Colonic mucosa (tissue), 4 donors: ENCODE data around the gene SLC2A8. TPM values are rescaled to one million over a fixed set of nuclear protein-coding genes. Genes with fewer than 3 reads are reported as not detected.

Experiments
- DNase-seq: peaks from one replicate; pipeline ENCODE4 v3.0.0-alpha.2; 2020
- H3K27ac ChIP-seq: fragments of 200-600 bp; one replicate; pipeline ENCODE4 v1.8.0; 2021
- H3K27me3 ChIP-seq: fragments of 200-600 bp; one replicate; pipeline ENCODE4 v1.8.0; 2021
- H3K36me3 ChIP-seq: fragments of 200-600 bp; one replicate; pipeline ENCODE4 v1.8.0; 2021
- H3K4me1 ChIP-seq: fragments of 200-600 bp; one replicate; pipeline ENCODE4 v1.8.0; 2021; ENCODE audit warnings: mild to moderate bottlenecking
- H3K4me3 ChIP-seq: fragments of 200-600 bp; one replicate; pipeline ENCODE4 v1.8.0; 2021
- H3K9ac ChIP-seq, 2 donors: one replicate each; pipeline ENCODE4 v1.7.0; 2013; ENCODE audit warnings: control low read depth in 2 of 2, low read depth in 2 of 2, low read length in 2 of 2
- H3K9me3 ChIP-seq: fragments of 200-600 bp; one replicate; pipeline ENCODE4 v1.8.0; 2021
- CTCF ChIP-seq: fragments of 200-600 bp; IDR thresholded peaks from one replicate; pipeline ENCODE4 v1.8.0; 2022; ENCODE audit warnings: antibody characterized with exemption, mild to moderate bottlenecking
- intact Hi-C: fragments of 100-400 bp; cut with DNase I; formaldehyde crosslinking; loops from one replicate; pipeline ENCODE4 v1.14.1; 2022
- total RNA-seq, 2 donors: library from RNA; stranded (reverse); fragmentation: NEBNext Ultra II Directional in 1 of 2; extraction: Animal tissue kit (Norgen Biotek cat#: 25700) in 1 of 2; gene quantifications; one replicate each; pipeline ENCODE4 v1.2.1, GENCODE V29; 2021
- donor health status: healthy.
- donor health status: DM: no; HTN: no; CAD: no.
- donor health status: DM: no; HTN: no; CAD: no.

Gene SLC2A8
- total RNA-seq, 2 donors from 2014 or later = 20.4 to 33.6 TPM

DNA sequence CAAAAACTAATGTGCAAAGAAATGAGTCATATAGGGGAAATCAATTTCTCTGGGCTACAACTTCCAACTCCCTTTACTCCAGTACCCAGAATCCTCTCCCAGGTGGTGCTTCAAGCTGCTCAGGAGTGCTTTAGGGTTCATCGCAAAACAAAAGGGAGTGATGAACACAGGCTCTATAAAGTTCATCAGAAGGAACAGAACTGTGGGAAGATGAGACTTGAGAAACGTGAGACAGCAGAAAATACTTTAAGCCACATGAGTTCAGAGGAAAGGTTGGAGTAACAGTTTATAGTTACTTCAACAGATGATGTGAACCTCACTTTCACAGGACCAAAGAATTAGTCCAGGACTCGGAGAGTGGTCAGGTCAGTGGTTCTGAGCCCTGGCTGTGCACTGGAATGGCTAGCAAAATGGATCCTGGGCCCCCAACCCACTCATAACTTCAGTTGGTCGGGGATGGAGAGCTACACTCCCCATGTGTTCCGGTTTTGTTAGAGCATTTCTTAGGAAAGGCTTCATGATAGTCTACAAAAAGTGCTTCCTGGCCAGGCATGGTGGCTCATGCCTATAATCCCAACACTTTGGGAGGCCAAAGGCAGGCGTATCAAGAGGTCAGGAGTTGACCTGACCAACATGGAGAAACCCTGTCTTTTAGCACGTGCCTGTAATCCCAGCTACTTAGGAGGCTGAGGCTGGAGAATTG lies 49.9 kb downstream of the SLC2A8 start:
- no peak overlapping the region for H3K4me3 ChIP-seq
- H3K4me1 ChIP-seq = peaks cover 9% of the 10 kb centered on the region
- H3K27me3 ChIP-seq = no peaks in the 10 kb centered on the region
- H3K9me3 ChIP-seq = no peaks in the 10 kb centered on the region
- peaks cover 30% of the 10 kb centered on the region for H3K36me3 ChIP-seq
- DNase-seq = no peak
- H3K27ac ChIP-seq = no peak overlapping the region
- TF ChIP-seq CTCF = no peak
- intact Hi-C loops = loop anchor here (5.0 kb wide), 1 partner anchor 50 kb away; the partner anchor contains the start of gene SLC2A8
- no peak overlapping the region for H3K9ac ChIP-seq

DNA sequence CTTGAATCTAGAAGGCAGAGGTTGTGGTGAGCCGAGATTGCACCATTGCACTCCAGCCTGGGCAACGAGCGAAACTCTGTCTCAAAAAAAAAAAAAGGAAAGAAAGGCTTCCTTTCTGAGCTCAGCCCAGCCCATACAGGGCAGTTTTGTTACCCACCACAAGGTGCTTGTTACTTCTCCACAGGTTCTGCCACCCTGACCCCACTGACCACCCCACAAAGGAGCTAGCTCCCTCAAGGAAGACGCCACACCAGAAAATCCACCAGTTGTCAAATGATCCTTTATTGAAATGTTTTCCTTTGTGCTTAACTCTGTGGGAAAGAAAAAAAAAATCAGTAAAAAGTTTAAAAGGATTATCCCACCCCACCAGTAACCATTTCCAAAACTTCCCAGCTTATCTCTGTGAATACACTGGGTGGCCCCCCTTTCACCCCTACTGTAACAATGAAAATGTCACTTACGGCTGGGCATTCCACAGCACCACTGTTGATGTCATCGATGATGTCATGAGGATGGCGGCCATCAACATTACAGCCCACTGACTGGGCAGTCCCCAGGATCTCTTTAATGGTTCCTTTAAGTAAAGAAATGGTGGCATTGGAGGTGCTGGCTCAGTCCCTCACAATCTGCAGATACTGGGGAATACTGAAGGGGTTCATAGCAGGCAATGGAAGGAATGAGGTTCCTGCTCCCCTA lies 50.6 kb downstream of the SLC2A8 start:
- no peaks in the 10 kb centered on the region for H3K9me3 ChIP-seq
- peaks cover 9% of the 10 kb centered on the region for H3K4me1 ChIP-seq
- H3K4me3 ChIP-seq = no peak overlapping the region
- no peak for TF ChIP-seq CTCF
- intact Hi-C loops = loop anchor here (5.0 kb wide), 1 partner anchor 50 kb away; the partner anchor contains the start of gene SLC2A8
- no peaks in the 10 kb centered on the region for H3K27me3 ChIP-seq
- H3K9ac ChIP-seq = peak overlapping the region in 1 of 2 donors; percentile 57
- no peak overlapping the region for H3K27ac ChIP-seq
- peaks cover 30% of the 10 kb centered on the region for H3K36me3 ChIP-seq
- DNase-seq = no peak

GRCh38 chr9:127448112-127448805 lies 51.3 kb downstream of the SLC2A8 start:
- no peak for DNase-seq
- Histone ChIP-seq H3K4me1 (peaks cover 9% of the 10 kb centered on the region), H3K27ac (no peak overlapping the region), H3K4me3 (no peak overlapping the region), H3K9me3 (no peaks in the 10 kb centered on the region), H3K36me3 (peaks cover 30% of the 10 kb centered on the region), H3K9ac (peak overlapping the region in 1 of 2 donors; percentile 57), H3K27me3 (no peaks in the 10 kb centered on the region)
- intact Hi-C loops = loop anchor here (5.0 kb wide), 1 partner anchor 51 kb away; the partner anchor contains the start of gene SLC2A8
- TF ChIP-seq CTCF = no peak

DNA sequence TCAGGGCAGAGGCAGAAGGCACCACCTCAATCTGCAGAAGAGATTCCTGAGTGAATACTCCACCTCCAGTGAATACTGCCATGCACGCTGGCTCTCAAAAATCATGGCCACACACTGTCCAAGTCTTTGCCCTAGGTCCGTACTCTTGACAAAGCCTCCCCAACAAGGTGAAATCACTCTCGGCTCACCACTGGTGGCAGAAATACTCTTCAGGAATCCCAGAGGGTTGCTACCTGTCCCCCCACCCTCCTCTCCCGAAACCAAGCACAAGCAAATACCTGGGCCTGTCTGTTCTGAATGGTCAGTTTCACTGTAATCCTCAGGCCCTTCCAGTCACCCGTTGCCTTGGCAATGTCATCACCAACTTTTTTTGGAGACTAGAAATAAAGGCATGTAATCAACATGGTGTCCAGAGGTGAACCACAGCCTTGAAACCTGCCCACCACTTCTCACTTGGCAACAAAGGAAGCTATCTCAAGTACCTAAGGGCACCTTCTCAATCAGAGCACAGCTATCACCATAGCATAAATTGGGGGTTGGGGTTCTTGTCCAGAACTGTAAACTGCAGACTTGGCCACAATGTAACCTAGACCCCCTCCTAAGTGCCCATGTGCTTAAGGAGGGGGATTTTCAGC lies 52.5 kb downstream of the SLC2A8 start:
- H3K9me3 ChIP-seq = no peaks in the 10 kb centered on the region
- H3K4me3 ChIP-seq = peak overlapping the region; percentile 96
- no peak for TF ChIP-seq CTCF
- intact Hi-C loops = loop anchor here (5.0 kb wide), 1 partner anchor 52 kb away; the partner anchor contains the start of gene SLC2A8
- DNase-seq = no peak
- peaks cover 9% of the 10 kb centered on the region for H3K4me1 ChIP-seq
- H3K9ac ChIP-seq = peak overlapping the region; percentile 38 to 95
- peaks cover 25% of the 10 kb centered on the region for H3K36me3 ChIP-seq
- H3K27me3 ChIP-seq = no peaks in the 10 kb centered on the region
- H3K27ac ChIP-seq = peak overlapping the region; percentile 95

- intact Hi-C loops = no loop called here
- Histone ChIP-seq H3K27ac (peak overlapping the region; percentile 95), H3K4me3 (peak overlapping the region; percentile 96), H3K27me3 (no peaks in the 10 kb centered on the region), H3K36me3 (peaks cover 22% of the 10 kb centered on the region), H3K4me1 (peaks cover 9% of the 10 kb centered on the region), H3K9me3 (no peaks in the 10 kb centered on the region), H3K9ac (peak overlapping the region; percentile 78 to 95)
- TF ChIP-seq CTCF = no peak
- DNase-seq = peak; percentile 34
Observed at GRCh38 chr9:127450243-127450760, 53.3 kb downstream of the SLC2A8 start.
